ENCODE data around the gene MRPL58.

The MRPL58 gene

GRCh38 chr17:75048249-75048878 lies 35.9 kb downstream of the MRPL58 start:
- no peak for DNase-seq

DNA sequence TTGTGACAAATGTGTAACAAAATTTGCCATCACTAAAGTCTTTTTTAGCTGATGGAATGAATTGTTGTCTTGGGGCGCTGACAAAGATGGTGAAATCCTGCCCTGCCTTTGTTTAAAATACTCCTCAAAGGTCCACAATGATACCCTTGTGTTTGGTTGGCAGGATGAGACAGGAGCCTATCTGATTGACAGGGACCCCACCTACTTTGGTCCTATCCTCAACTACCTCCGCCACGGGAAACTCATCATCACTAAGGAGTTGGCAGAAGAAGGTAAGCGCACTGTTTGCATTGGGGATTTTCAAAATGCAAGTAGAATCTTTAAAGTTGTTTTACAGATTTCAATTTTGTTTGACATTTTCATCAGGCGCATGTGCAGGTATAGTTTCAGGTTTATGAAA lies 36.6 kb downstream of the MRPL58 start:
- DNase-seq, result no peak

DNA sequence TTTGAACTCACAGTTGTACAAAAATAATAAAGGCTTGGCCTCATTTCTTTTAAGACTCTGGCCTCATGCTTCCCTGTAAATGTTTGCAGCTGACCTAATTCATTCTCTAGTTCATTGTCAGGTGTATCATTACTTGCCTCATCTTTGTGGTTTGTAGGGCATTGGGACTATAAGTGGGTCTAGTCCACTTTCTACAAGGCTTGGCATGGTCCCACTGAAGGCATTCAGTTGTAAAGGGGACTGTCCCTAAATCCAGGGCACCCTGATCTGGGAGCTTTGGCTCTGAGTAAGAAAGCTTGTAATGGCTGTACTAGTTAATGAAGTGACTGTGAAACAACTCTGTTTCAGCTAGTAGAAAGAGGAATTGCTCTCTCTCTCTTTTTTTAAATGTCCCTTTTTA lies 37.2 kb downstream of the MRPL58 start:
- DNase-seq, result no peak

DNA sequence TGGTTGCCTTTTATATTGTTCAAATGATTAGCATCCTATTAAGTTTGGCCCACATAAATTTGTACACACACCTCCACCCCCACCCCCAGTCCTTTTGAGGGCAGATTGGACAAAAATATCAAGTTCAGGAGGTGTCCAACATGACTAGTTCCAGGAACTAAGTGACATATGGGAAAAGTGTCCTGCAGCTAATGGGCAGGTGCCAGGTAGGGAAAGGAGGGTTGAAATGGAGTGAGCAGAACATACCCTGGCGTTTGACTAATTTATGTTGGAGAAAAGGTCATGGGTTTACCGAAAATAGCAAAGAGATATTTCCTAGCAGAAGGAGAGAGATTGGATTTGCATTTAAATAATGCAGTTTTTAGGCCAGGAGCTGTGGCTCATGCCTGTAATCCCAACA lies 39.5 kb downstream of the MRPL58 start:
- DNase-seq, result no peak

- DNase-seq, result no peak
These were observed 47.2 kb downstream of the MRPL58 start for GRCh38 chr17:75059369-75060345.

GRCh38 chr17:75060434-75061054 lies 48.1 kb downstream of the MRPL58 start:
- no peak for DNase-seq

DNA sequence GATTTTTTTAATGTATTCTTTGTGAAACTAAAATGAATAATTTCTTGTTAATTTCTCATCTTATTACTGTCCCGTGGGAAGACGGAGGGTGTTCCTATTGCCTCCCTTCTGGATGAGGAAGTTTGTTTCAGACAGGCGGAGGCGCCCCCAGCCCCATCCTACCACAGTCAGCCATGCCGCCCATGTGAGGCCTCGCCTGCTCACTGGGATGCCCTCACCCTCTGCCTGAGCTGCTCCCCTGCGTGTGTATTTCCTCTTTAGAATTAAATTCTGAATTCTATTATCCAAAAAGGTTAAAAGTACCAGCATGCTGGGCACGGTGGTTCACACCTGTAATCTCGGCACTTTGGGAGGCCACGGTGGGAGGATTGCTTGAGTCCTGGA lies 48.6 kb downstream of the MRPL58 start:
- DNase-seq, result no peak

- DNase-seq, result no peak
These were observed 49.1 kb downstream of the MRPL58 start for GRCh38 chr17:75061618-75062017.

GRCh38 chr17:75063201-75063600 lies 50.7 kb downstream of the MRPL58 start:
- no peak for DNase-seq

DNA sequence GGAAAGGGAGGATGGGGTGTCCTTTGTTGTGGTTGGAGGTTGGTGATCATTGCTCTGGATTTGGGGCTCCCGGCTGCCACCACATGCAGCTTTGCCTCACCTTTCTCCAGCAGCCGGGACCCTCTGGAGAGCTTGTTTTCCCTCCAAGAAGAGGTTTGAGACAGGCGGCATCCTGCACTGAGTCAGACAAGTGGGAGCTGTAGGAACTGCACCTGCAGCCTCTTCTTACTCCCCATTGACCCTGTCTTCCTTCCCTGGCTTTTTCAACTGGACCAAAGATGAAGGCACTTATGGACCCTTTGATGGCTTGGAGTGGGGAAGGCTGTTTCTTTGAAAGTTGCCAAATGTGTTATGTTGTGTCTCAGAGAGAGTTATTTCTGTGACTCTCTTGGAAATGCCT lies 51.2 kb downstream of the MRPL58 start:
- no peak for DNase-seq

DNA sequence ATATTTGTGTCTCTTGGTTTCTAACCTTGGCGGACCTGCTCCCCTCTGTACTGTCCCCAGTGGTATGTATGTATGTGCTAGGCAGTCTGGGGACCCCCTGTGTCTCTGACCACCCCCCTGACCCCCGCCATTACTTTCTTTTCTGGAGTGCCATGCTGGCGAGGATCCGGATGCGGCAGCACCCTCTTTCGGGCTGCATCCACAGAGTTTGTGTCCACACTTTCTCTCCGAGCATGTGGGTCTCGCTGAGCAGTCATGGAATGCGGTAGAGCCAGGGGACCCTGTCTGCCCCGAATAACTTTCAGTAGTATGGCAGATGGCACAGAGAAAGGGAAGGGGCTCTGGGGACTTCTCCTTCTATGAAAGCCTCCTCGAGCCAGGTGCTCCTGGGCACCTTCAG lies 51.6 kb downstream of the MRPL58 start:
- no peak for DNase-seq

DNA sequence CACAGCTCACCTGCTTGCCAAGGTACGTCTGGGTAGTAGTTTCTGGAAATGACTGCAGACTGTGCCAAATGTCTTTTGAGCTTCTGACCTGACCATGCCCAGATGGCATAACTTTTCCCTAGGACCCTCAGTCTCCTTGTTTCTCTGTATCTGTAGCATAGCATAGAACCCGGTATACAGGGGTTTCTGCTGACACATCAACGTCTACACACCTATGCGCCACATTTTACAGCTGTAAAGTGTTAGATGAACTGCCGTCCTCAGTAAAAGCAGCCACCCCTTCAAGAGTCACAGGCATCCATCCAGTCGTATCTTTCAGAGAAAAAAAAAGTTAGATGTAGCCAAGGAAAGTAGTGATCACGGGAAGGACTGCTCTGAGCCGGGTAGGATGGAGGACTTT lies 52.0 kb downstream of the MRPL58 start:
- no peak for DNase-seq

DNA sequence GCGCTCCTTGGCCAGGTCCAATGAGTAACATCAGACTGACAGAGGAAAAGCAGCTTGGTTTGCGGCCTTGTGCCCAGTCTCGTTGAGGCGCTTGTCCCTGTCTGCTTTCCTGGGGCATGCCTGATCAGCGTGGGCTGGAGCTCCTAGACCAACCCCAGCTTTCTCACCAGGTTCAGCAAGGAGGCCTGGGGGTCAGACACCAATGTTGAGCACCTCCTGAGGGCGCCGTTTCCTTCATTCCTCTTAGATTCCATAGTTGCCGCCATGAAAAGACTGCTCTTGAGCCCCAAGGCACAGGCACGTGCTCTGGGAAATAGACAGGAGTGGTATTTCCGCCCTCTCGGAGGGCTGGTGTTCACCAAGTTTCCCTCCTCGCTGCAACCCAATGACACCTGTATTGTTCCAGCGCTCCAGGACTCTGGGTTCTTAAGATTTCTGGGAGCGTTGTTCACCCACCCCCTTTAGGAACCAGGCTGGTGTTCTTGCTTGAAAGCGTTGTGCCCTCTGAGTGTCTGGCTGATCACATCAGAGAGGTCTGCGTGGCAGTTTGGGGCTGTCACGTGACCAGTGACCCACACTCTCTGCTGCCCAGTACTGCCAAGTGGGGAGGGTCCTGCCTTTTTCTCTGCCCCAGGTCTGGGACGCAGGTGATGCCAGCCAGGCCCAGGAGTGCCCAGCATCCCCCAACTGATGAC lies 52.5 kb downstream of the MRPL58 start:
- DNase-seq, result no peak

GRCh38 chr17:75065562-75066151 lies 53.2 kb downstream of the MRPL58 start:
- no peak for DNase-seq

GRCh38 chr17:75067856-75068255 lies 55.4 kb downstream of the MRPL58 start:
- DNase-seq, result no peak

- no peak for DNase-seq
These were observed 56.3 kb downstream of the MRPL58 start for GRCh38 chr17:75068750-75069149.

DNA sequence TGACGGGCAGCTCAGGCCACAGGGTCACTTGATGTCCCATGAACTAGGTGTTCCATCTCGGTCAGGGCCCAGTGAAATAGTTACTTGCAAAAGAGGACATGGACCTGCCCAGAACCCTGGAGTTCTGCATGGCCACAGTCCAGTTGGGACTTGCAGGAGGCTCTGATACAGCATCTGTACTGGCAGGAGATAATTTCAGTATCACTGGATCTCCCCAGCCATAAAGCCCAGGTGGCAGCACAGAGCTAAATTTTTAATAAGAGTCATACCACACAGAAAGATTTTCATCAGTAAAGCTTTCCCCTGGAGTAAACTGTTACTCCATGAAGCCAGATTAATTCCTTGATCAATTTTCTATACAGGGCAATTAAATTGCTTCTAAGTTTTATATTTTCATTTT lies 57.3 kb downstream of the MRPL58 start:
- no peak for DNase-seq
